GM18873 (cell line): ENCODE results near the gene RARRES1.
A peak's percentile ranks its signal among the peaks of the same experiment; 100 is the strongest.

Source experiments
- ATAC-seq: cut with Tn5 transposase; IDR thresholded peaks from one replicate; pipeline ENCODE4 v1.9.1; 2021; ENCODE audit warnings: mild to moderate bottlenecking, moderate library complexity, moderate number of reproducible peaks; ENCODE audit not compliant: unreplicated experiment, low FRiP score

RARRES1 gene

DNA sequence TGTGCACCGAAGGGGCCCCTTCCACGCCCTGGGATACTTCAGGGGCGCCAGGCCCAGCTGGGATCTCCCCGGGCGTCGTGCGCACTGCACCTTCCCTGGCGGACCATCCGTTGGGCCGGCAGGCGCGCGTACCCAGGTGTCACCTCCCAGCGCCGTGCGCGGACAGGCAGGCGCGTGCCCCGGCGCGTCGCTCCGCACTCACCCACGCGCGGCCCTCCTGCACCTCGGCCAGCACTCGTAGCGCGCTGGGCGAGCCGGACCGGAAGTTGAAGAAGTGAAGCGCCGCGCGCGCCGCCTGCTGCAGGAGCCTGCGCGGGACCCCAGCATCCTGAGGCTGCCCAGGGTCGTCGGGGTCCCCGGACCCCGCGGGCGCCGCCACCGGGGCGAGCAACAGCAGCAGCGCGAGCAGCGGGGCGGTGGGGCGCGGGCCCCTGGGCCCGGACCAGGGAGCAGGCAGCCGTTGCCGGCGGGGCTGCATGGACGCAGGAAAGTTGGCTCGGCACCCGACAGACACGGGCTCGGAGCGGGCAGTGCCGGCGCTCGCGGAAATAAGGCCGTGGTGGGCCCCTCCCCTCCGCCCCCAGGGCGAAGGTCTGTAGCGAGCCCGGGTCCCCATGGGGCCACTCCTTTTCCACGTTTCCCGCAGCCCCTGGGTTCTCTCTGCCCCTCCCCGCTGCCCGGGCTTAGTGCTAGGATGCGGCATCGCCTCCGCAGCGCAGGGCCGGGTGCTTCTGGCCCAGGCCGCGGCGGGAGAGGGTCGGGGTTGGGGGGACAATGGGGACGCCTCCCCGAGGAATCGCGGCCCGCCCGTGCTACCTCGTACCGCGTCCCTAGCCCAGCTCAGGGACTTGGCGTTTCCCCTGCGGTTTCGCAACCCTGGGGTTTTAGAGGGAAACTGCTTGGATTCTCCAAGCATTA is at the start of gene RARRES1:
RARRES1 (minus strand) TSS at position 520 of the 918 bp plus-strand sequence; CDS start at position 478, 42 bp downstream.
- peak; percentile 57 for ATAC-seq

GRCh38 chr3:158781849-158782248 is 49.6 kb upstream of the RARRES1 start:
- ATAC-seq = no peak

GRCh38 chr3:158781191-158781590 is 48.9 kb upstream of the RARRES1 start:
- ATAC-seq = no peak

- ATAC-seq = no peak
These were observed 48.5 kb upstream of the RARRES1 start for GRCh38 chr3:158780766-158781165.

DNA sequence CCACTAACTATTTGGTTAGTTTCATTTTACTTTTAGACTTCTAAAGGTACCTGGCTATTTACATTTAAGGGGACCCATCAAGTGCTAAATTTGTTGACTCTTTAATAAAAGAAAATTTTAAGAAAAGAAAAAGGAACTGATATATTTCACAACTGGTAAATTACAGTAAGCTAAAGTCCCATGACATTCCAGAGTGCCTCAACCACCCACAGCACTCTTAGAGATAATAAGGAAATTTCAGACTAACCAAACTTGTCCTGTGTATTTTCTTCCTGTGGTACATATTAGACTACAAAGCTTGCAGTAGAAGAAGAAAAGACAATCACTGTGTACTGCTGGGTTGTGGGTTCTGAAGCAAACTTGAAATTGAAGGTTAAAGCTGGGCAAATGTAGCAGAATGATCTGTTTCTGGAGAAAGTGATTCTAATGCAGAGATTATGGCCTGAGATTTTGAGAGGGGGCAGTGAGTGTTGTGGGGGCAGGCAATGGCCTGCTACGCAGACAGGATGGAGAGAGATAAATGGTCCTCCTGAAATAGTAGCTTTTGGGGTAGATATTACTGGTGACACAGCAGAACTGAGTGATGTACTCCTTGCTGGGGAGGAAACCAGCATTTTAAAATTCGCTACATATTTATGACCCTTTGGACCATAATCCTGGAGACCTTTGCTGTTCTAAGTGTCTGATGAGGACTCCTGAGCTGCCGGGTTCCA is 45.1 kb upstream of the RARRES1 start:
- ATAC-seq = no peak

GRCh38 chr3:158776531-158776930 is 44.3 kb upstream of the RARRES1 start:
- no peak for ATAC-seq

GRCh38 chr3:158775426-158776410 is 43.5 kb upstream of the RARRES1 start:
- ATAC-seq = no peak

DNA sequence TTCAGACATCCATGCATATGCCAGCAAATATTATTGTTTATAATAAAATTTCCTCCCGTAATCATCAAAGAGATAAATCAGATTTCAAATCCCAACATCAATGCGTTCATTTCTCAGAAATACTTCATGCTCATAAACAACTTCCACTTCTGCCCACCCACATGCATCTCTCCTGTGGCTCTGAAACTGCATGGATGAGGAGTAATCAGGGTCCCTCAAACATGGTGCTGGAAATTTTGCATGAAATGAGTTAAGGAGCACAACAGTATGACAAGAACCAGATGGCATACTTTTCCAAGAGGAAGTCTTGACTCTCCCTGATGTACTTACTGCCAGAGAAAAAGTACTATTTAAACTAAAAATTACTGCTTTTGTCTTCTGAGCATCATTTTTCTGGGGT is 42.7 kb upstream of the RARRES1 start:
- ATAC-seq = no peak

- no peak for ATAC-seq
These were observed 41.9 kb upstream of the RARRES1 start for GRCh38 chr3:158773845-158774830.

GRCh38 chr3:158773166-158773565 is 40.9 kb upstream of the RARRES1 start:
- ATAC-seq = no peak

- ATAC-seq = no peak
These were observed 39.7 kb upstream of the RARRES1 start for GRCh38 chr3:158771982-158772381.

- no peak for ATAC-seq
These were observed 39.3 kb upstream of the RARRES1 start for GRCh38 chr3:158771577-158771976.

DNA sequence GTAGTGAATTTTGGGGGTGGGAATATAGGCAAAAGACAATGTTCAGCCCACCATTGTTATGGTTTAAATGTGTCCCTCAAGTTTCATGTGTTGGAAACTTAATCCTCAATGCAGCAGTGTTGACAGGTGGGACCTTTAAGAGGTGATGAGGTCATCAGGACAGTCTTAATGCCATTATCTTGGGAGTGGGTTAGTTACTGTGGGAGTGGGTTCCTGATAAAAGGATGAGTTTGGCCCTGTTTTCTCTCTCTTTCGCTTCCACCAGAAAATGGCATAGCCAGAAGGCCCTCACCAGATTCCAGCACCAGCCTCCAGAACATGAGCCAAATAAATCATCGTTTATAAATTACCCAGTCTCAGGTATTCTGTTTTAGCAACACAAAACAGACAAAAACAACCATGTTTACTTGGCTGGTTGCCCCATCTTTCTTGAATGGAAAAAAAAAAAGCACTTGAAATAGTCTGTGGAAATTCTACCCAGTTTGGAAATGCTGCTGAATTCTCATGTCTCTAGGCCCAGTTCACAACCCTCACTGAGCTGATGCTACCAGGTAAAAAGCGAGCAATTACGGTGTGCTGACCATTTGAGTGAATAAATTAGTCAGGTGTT is 38.6 kb upstream of the RARRES1 start:
- no peak for ATAC-seq

- ATAC-seq = no peak
These were observed 37.9 kb upstream of the RARRES1 start for GRCh38 chr3:158769952-158770740.

DNA sequence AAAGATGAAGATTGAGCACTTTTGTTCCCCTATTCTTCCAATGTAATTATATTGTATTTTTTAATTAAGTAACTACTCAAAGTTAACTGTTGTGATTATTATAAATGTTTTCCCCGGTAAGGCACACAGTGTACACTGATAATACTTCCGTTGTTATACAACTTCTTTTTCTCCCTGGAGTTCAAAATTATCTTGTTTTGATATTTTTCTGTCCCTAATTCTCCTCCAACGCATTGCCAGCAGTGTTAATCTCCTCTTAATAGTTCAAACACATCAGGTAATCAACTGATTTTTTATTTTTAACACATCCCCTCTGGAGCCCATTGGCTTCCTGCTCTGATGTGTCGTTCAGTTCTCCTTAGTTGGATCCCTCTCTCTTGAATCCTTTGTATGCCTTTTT is 37.3 kb upstream of the RARRES1 start:
- no peak for ATAC-seq

- ATAC-seq = no peak
These were observed 36.8 kb upstream of the RARRES1 start for GRCh38 chr3:158768881-158769543.

- no peak for ATAC-seq
These were observed 36.1 kb upstream of the RARRES1 start for GRCh38 chr3:158768361-158768787.
